Posterior cingulate gyrus (tissue), 11 donors: ENCODE measurements around the gene ZNF423.
A peak's percentile ranks its signal among the peaks of the same experiment; 100 is the strongest.
"Not testable (repeated sequence)": the region's sequence is repeated elsewhere in the genome, so short reads cannot be mapped to it uniquely, and the experiment has no call there.

ENCODE experiments used
- DNase-seq, 10 donors: peaks; one replicate each; pipeline versions ENCODE4 v3.0.0 to v3.0.0-alpha.2; 2020 to 2021; ENCODE audit warnings: mixed read lengths in 3 of 10
- intact Hi-C: fragments of 100-400 bp; cut with DNase I; formaldehyde crosslinking; loops from one replicate; pipeline ENCODE4 v1.15.1; 2023

The ZNF423 gene

DNA sequence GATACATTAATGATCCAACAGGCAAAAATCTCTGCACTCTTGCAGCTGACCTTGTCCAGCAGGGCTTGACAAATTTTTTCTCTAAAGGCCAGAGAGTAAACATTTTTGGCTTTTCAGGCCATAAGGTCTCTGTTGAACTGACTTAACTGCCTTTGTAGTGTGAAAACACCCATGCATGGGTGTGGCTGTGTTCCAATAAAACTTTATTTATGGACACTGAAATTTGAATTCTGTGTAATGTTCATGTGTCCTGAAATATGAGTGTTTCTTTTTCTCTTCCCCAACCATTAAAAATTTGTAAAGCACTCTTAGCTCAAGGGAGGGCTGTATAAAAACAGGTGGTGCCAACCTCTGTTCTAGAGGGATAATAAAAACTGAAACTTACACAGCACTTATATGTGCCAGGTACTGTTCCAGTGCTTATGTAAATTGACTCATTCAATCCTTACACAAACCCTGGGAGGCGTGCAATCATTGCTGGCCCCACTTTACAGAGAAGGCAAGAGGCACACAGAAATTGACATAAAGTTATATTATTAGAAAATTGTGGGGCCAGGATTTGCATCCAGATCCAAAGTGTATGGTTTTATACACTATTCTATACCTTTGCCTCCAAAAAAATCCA, 18.8 kb upstream of the ZNF423 start:
- DNase-seq, result no peak
- intact Hi-C loops, result loop anchor here (10.0 kb wide), 1 partner anchor 470 kb away; no protein-coding TSS in a partner anchor

DNA sequence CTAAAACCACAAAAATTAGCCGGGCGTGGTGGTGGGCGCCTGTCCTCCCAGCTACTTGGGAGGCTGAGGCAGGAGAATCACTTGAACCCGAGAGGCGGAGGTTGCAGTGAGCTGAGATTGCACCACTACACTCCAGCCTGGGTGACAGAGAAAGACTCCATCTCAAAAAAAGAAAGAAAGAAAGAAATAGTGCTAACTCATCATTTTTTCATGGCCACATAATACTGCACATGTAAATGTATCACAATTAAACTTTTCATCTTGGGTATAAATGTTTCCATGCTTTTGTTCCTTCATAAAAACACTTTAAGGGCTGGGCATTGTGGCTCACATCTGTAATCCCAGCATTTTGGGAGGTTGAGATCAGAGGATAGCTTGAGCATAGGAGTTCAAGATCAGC, 15.9 kb upstream of the ZNF423 start:
- intact Hi-C loops, result loop anchor here (10.0 kb wide), 1 partner anchor 467 kb away; no protein-coding TSS in a partner anchor
- DNase-seq, result not testable (repeated sequence)

DNA sequence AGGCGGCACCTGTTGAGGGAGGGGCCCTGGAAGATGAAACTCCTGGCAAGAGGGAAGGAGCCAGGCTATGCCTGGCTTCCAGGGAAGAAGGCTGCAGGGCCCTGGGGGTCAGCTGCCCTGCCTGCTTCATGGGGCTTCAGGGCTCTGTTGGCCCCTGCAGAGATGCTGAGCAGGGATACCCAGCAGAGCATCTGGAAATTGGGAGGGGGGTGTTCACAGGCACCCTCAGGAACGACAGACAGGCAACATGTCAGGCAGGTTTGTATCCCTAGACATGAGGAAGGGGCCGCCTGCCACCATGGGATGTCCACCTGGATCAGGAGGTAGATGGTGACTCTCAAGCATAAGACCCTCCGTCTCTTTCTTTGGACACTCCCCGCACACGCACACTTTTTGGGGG, 13.8 kb upstream of the ZNF423 start:
- intact Hi-C loops, result loop anchor here (10.0 kb wide), 1 partner anchor 465 kb away; no protein-coding TSS in a partner anchor
- DNase-seq, result peak in 1 of 10 donors; percentile 61

DNA sequence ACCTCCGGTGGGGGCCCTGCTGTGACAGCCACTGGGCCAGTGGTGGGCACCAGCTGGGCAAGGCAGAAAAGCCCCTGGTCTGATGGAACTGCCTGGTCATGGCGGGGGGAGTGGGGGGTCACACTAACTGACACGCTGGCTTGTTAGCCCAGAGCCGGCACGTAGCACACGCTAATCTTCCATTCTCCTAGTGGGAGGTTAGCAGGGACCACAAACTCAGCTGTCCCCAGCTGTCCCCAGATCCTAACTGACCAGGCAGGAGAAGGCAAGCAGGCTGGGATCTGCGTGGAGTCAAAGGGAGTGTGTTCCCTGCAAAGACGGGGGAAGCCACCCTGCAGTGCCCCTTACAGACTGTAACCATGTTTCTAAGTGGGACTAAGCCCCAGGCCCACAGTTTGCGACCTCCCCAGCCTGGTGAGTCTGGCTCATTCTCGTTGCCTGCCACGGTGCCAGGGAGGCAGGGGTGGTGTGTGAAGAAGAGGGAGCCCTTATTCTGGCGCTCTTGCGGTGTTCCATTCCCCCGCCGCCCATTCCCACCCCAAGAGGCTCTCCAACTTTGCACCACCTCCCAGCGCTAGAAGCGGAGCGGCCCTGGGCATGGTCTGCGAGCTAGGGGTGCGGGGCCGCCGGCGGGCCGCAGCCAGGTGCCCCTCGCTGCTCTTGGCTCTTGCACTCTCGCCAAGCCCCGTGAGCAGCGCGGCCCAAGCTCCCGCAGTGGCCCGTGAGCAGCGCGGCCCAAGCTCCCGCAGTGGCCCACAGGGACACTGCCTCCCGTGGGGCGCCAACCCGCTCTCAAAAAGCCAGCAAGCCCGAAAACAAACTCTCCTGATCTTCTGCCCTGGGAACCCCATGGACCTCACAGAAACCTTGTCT, 12.1 kb upstream of the ZNF423 start:
- peak in 1 of 10 donors; percentile 51 for DNase-seq
- intact Hi-C loops, result no loop called here

DNA sequence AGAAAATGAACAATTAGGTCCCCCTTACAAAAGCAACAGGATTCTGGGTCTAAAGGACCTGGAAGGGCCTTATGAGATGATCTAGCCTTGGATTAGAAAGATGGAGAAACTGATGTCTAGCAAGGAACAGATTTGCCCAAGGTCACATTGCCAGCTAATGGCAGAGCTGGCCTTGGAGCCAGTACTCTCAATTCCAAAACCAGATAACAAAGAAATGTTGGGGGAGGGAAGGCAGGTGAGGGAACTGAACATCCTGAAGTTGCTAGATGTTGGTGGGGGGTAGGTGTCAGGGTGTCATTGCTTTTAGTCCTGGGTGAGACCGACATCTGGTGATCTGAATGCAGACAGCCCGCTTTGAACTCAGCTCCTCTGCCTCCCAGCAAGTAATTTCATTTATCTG, 11.3 kb upstream of the ZNF423 start:
- peak in 1 of 10 donors; percentile 4 for DNase-seq
- intact Hi-C loops, result no loop called here

DNA sequence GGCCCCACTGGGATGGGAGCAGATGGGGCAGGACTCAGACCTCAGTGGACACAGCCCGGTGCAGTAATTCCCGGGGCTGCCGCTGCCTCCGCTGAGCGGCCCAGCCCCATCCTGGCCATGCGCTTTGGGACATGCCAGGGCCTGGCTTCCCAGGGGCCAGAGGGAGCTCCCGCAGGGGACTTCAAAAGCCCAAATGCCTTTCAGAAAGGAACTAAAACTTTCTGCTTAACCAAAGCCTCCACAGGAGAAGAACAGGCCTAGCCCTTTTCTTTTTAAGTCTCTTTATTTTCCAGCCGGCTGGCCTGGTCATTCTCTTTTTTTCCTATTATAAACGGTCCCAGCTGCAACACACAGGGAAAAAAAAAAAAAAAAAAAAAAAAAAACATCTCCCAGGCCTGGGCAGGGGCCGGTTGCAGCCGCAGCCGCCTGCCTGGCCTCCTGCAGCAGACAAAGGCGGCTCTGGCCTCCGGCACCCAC, 10.7 kb upstream of the ZNF423 start:
- DNase-seq, result peak in 1 of 10 donors; percentile 76
- intact Hi-C loops, result no loop called here

DNA sequence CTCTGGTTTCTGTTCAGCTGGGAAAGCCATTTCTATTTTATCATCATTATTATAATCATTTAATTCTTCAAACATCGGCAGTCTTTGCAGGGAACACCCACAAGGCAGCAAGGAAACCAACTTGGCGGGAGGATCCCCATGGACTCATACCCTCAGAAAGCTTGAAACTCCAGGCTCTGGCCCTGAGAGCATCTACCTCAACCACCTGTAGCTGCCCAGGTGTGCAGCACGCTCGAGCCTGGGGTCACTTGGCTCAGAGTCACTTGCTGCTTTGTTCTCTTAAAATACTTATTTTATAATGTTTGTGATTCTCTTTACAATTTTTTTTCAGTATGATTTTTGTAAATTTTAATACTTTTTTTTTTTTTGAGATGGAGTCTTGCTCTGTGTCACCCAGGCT, 6.8 kb upstream of the ZNF423 start:
- intact Hi-C loops, result no loop called here
- DNase-seq, result peak in 1 of 10 donors; percentile 70

DNA sequence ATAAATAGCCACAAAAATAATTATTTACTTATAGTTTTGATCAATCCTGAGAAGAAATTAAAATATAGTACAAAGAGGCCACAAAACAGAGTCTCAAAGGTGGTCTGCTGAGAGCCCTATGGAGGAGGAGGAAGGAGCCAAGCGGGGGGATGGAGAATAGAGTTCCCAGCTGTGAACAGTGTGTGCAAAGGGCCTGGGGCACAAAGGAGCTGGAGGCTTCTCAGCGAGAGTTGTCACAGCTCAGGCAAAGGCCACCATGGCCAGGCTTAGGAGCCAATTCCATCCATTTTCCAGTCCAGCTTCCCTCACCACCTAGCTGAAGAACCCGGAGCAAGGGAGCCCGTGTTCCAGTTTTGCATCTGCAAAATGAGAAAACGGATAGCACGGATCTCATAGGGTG, 5.4 kb upstream of the ZNF423 start:
- DNase-seq, result peak in 1 of 10 donors; percentile 23
- intact Hi-C loops, result no loop called here

DNA sequence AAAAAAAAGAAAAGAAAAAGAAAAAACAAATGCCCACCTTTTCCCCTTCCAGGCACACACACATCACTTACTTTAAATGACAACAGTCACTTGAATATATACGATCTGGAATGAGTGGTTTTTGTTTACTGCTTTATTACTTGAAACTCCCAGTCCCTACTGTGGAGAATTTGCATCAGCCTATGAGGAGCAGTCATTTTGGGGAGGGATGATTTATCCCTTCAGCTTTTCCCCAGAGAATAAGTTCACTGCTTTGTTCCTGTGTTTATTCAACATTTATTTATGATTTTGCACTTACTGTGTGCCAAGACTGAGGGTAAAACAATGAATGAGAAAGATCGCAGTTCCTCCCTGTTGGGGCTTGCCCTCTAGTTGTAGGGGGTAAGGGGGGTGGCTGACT, 4.7 kb upstream of the ZNF423 start:
- DNase-seq, result peak in 1 of 10 donors; percentile 6
- intact Hi-C loops, result no loop called here

DNA sequence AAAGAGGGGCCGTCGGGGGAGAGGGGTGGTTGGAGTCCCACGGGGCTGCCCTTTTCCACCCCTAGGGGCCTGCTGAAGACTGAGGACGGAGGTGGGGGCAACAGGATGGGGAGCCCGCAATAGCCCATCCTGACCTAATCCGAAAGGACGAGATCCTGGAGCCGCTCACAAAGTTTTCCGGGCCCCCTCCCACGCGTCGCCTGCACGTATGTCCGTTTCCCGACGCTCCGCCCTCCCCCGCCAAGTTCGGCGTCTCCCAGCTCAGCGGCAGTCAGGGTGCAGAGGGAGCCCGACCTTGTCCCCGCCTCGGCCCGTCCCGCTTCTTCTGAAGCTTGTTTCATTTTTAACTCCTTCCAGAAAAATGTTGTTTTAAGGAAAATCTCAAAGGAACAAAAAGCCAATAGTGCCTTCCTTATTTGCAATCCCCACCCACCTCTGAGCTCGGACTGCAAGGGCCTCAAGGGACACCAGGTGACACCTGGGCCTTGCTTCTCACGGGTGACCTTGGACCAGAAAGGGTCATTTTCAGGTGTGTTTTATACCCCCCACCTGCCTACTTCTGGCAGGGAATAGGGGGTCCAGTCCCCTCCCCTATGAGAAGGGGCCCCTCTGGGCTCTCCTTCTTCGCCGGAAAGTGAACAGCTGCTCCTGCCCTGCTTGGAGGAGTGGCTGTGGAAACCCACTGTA, 3.4 kb upstream of the ZNF423 start:
- intact Hi-C loops, result loop anchor here (5.0 kb wide), 1 partner anchor 252 kb away; no protein-coding TSS in a partner anchor
- peak in 1 of 10 donors; percentile 84 for DNase-seq

DNA sequence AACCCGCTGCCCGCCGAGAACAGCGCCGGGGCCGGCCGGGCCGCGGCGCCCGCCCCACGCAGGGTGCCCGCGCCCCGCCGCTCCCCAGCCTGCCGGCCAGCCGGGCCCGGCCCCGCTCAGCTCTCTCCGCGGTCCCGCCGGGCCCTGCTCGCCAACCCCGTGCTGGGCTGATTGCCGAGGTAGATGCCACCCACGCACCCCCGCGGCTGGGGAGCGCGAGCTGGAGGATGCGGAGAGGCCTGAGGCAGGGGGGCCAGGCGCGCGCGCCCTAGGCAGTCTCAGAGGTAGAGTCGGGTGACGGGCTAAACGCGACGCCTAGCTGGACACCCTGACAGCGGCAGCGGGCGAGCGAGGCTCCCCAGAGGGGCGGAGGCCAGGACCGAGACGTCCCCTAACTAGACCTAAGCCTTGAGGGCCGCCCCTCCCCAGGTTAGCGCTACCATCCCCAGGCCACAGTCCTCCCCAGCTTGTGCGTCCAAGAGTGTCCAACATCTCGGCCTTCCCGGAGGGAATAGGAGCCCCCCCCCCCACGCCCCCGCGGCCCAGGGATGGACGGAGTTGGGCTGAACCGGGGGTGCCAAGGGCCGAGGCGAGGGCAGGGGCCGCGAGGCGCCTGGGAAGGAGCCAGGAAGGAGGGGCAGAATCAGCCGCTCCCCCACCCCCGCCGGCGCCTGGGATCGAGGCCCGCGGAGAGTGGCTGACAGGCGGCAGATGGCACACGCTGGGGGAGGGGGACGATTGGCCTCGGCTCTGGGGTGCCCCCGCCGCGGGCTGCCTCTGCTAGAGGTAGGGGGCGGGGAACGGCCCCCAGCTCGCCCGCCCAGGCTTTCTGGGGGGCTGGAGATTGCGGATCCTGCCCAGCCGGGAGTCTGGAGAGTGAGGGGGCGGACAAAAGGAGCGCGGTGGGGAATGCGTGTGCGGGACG, 2.5 kb upstream of the ZNF423 start:
- peak in 6 of 10 donors; percentile 34 to 91 (median 64) for DNase-seq
- intact Hi-C loops, result loop anchor here (5.0 kb wide), 1 partner anchor 251 kb away; no protein-coding TSS in a partner anchor

DNA sequence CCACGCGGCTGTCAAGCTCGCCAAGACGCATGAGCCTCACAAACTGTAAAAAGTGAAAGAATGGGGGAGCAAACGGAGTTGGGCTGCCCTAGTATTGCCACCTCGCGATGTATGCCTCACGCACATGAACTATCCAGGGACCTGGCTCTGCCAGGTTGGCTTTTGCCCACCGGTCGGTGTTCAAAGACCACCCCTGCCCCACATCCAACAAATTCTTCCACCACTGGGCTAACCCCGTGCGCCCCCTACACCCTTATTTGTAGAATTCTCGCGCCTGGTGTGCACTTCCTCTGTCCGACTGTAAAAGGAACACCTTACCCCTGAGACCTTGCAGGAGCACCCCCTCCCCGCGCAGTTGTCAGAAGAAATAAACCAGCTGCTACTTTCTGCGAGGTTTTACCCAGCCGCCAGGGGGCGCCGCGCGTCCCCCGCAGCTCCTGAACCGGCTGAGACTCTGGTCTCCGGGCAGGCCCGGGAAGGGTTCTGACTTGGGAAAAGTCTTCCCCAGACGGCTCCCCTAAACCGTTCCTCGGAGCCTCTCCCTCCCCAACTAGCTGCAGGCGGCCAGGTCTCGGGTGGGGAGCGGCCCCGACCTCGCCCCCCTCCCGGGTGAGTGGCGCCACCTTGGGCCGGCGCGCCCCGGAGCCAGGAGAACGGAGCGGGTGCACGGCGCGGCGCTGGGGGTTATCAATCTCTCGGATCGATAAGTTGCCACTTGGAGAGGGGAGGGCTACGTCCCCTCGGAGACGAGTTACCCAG, 1.7 kb upstream of the ZNF423 start:
- intact Hi-C loops, result loop anchor here (2.0 to 5.0 kb wide), 2 partner anchors 250 to 365 kb away; no protein-coding TSS in a partner anchor
- DNase-seq, result peak in 1 of 10 donors; percentile 80

DNA sequence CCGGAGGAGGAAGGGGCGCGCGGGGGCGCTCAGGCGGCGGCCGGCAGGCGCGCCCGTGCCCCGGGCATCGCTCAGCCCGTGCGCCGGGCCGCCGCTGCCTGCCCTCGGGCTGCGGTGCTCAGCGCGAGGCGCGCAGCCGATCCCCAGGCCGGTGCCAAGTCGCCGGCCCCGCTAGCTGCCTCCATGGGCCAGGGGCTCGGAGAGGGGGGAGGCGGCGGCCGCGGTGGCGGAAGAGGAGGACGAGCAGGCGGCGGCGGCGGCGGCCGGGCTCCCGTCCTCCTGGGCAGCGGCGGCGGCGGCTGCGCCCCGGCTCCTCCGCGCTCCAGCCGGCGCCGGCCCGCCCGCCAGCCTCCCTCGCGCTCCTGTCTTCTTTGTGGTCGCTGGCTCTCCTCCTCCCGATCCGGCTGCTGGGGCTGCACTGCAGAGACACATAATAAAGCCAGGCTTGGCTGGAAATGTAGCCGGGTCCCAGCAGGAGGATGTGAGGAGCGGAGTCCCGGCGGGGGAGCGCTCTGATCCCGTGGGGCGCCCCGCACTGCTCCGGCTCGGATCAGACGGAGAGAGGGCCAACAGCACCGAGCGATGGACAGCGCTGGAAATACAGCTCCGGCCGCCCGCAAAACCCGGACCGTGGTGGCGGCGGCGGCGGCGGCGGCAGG, 889 bp upstream of the ZNF423 start:
- DNase-seq, result peak; percentile 68 to 96 (median 79)
- intact Hi-C loops, result loop anchor here (2.0 to 5.0 kb wide), 2 partner anchors 250 to 364 kb away; no protein-coding TSS in a partner anchor

DNA sequence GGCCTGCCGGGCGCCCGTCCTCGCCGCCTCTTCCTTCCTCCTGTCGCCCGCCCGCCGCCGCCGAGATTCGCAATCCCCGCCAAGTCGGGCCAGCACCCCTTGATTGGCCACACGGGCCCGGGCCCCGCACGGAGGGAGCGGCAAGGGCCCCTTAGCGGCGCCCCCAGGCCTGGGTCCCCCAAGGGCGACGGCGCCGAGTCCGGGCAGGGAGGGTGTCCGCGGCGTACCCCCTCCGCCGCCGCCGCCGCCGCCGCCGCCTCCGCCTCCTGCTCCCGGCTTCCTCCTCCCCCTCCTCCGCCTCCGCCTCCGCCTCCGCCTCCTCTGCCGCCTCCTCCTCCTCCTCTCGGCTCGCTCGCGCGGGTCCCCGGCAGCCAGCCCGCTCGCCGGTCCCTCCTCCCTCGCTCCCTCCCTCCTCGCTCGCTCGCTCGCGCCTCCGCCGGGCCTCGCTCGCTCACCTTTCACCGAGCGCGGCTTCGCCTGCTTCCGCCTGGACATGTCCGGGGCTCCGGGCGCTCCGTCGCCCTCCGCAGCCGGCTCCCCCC, 561 bp downstream of the ZNF423 start:
- intact Hi-C loops, result loop anchor here (5.0 kb wide), 1 partner anchor 248 kb away; no protein-coding TSS in a partner anchor
- DNase-seq, result peak; percentile 47 to 94 (median 70)

DNA sequence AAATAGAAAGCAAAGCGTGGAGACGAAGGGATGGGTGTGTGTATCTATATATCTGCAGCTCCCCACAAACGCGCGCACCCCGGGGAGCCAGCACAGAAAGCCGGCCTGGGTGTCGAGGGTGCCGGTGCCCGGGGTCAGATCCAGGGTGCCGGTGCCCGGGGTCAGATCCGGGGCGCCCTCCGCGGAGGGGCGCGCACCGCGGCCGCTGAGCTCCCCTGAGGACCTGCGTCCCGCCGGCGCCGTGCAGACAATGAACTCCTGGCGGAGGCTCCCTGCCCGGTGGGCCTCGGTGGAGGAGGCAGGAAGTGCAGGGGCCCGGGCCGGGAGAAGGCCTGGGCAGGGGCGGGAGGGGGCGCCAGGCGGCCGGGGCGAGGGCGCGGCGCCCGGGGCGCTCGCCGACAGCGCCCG, 1.1 kb downstream of the ZNF423 start:
- intact Hi-C loops, result loop anchor here (5.0 kb wide), 1 partner anchor 247 kb away; no protein-coding TSS in a partner anchor
- DNase-seq, result no peak

DNA sequence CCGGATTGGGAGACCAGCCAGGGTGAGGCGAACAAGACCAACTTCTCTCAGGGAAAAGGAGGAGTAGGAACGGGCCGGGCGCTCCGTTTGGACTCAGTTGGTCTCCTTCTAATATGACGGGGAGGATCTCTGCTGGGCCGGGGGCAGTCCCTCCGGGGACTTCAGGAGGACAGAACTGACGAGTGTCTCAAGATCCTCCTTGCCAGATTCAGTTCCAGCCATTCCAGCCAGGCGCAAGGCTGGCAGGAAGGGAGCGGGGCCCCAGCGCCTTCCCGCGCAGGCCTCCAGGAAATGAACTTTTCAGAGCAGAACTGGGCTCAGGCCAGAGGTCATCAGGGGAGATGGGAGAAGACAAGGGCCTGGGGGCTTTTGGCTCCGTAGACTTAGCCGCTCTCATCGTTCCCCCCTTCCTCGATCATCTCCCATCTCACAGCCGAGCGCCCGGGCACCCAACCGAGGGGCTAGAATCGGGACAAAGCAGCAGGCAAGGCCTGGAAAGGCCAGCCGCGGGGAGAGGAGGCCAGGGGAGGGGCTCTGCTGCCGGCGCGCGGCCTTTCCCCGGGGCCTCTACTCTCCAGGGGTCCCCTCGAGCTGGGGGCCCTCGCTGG, 1.6 kb downstream of the ZNF423 start:
- peak in 1 of 10 donors; percentile 78 for DNase-seq
- intact Hi-C loops, result no loop called here

DNA sequence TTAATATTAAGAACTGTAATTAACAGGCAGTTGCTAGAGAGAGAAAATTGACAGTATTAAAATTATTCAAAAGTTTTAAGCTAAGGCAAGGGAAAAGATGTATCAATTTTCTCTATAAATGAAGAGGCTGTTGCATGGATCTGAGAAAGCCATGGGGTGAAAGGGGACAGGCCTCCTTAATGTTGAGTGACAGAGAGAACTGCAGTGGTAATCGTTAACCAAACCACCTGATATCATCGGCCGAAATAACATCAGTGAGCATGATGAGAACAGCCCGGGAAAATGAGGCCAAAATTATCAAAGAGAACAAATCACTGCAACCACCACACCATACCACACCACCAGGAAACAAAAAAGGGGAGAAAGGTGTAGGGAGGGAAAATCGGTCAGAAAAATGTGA, 3.6 kb downstream of the ZNF423 start:
- DNase-seq, result no peak
- intact Hi-C loops, result no loop called here
